NCI-H524 treated with DMSO at 0.1 percent for 48 hours (cell line): ENCODE measurements around the gene ATAD2B.
A peak's percentile ranks its signal among the peaks of the same experiment; 100 is the strongest.

Experiments used
- DNase-seq: peaks from one replicate; lab custom pipeline; 2025; lab: John Stamatoyannopoulos, UW

Gene ATAD2B

DNA sequence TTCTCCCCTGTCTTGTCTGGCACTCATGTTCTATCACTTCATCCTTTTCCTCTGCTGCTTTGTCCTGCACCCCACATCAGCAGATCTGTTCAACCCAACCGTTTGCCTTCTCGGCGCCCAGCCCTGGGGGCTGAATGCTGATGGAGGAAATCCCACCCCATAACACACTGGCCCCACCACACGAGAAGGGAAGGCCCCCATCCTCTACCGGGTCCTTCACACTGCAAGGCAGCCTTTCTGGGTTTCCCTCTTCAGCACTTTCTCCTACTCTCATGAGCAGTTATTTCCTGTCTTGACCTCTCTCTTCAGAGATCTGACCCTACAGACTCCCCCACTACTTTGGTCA, 227.4 kb downstream of the ATAD2B start:
- DNase-seq, result no peak

GRCh38 chr2:23698721-23699579, 228.0 kb downstream of the ATAD2B start:
- DNase-seq, result peak; percentile 42
